GM19455 (cell line): ENCODE results near the gene HDGFL2.
"Not testable (repeated sequence)": the region's sequence is repeated elsewhere in the genome, so short reads cannot be mapped to it uniquely, and the experiment has no call there.

Experiments
- ATAC-seq: cut with Tn5 transposase; IDR thresholded peaks from one replicate; pipeline ENCODE4 v1.9.1; 2021; ENCODE audit not compliant: unreplicated experiment

The HDGFL2 gene

DNA sequence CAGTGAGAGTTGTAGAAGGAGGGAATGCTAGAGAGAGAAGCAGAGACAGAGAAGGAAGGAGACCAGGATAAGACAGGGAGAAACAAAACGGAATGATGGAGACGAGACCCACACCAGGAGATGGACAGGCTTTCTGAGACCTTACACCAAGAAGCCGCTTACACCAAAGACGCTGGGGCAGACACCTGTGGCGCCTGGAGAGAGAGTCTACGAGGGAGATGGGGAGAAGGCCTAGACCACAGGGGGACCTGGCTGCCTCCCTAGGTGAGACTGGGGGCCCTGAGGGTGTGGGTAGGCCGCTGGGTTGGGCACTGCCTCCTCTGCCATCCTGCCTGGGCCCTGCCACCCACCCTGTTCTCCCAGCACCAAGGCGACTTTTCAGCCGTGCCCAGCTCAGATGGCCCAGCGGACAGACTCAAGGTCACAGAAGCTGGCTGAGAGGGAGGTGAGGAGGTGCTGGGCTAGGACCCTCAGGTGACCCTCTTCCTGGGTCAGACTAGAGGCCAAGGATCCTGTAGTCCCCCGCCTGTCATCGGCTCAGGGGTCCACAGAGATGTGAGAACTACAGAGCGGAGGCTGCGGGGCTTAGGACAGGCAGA, 57.9 kb downstream of the HDGFL2 start:
- ATAC-seq, result no peak

DNA sequence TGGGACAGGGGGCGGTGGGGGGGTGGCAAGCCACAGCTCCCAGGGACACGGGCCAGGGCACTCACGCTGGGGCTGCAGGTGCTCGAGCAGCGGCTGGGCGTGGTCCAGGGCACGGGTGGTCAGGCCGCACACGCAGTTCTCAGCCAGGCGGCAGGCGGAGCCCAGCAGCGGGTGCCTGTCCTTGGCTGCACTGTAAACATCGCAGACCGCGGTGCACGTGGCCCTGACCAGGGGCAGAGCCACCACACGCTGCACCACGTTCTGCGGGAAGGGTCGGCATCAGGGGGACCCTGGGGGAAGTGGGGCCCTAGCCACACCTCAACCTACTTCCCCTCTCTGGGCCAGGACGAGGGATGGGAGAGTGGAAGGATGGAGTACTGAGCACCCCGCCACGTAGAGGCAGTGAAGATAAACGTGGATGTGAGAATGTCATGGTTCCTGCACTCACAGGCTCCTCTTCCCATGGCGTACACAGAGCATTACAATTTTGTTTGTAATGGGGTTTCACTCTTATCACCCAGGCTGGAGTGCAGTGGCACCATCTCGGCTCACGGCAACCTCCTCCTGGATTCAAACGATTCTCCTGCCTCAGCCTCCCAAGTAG, 59.6 kb downstream of the HDGFL2 start:
- no peak for ATAC-seq

DNA sequence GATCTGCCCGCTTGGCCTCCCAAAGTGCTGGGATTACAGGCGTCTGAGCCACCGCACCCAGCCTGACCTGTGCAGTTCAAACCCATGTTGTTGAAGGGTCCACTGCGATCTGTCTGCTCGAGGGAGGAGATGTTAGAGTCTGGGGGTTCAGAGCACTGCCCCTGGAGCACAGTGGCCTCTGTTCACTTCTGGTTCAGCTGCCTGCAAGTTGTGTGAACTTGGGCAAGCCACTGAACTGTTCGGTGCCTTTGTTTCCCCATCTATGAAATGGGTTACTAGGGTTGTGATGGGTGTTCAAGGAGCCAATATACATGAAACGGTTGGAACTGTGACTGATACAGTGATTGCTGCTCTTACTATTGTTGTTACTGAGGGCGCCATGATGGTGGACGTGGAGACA, 61.2 kb downstream of the HDGFL2 start:
- no peak for ATAC-seq

DNA sequence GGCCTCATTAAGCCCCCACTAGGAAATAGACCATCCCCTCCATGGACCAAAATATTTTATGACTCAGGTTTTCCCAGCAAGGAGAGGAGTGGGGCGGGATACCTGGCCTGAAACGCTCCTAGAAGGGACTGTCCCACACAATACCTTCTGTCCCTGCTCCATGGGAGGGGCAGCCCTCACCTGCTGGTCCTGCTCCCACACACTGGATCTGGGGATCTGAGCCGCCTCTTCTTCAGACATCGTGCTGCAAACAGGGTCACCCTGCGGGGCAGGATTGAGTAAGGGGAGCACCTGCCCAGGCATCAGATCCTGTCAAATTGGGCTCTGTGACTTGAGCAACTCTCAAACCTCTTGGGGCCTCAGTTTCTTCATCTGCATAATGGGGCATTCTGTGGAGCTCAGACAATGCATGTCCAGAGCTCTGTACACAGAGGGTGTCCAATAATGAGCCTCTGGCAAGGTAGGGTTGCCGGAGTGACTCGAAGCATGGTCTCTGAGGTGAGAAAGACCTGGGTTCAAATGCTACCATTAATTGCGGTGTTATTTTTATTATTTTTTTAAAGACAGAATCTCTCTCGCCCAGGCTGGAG, 61.8 kb downstream of the HDGFL2 start:
- no peak for ATAC-seq

DNA sequence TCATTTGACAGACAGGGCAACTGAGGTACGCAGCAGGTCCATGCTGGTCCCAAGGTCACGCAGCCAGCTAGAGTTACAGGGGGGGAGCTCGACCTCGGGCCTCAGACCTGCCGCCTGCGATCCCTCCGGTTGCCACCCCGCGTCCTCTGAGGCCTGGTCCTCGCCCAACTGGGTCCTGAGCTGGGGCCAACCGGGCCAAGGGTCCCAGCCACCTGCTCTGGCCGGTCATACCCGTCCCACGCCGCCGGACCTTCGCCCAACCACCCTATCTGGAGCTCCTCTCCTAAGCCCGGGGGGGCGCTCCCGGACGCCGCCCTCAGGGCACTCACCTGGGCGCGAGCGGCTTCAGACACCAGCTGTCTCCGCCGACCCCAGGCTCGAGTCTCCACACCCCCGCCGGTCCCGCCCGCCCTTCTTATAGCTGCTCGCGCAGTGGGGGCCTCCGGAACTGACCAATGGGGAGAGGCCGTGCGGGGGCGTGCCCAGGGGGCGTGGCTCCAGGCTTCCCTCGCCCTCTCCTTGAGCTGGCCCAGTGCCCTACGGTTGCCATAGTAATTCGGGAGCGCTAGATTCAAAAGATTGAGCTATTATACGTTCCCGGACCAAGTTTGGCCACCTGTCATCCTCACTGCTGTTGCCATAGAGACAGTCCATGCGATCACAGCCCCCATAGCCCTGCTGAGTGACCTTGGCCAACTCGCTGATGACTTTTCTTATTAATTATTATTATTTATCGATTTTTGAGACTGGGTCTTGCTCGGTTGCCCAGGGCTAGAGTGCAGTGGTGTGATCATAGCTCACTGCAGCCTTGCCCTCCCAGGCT, 63.0 kb downstream of the HDGFL2 start, which contains the start of gene PLIN5:
TSS of gene PLIN5 (minus strand) at position 389 of the 823 bp plus-strand sequence. CDS start 1,150 bp downstream, outside the sequence.
- no peak for ATAC-seq

DNA sequence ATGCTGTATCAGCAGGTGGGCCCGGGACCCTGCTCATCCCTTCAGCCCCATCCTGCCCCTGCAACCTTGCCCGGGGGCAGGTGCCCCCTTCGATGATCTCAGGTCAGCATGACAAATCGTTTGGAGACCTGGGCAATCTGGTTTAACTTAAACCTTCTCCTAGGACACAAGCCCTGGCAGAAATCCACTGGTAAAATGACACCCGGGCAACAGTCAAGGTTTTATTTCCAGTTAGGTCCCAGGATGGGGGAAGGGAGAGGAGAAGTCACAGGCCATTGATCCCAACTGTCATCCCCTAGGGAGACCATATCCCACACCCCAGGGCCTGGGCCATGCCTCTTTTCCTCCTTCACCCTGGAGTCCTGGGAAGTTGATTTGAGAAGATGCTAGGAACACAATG, 64.7 kb downstream of the HDGFL2 start:
- ATAC-seq, result no peak

DNA sequence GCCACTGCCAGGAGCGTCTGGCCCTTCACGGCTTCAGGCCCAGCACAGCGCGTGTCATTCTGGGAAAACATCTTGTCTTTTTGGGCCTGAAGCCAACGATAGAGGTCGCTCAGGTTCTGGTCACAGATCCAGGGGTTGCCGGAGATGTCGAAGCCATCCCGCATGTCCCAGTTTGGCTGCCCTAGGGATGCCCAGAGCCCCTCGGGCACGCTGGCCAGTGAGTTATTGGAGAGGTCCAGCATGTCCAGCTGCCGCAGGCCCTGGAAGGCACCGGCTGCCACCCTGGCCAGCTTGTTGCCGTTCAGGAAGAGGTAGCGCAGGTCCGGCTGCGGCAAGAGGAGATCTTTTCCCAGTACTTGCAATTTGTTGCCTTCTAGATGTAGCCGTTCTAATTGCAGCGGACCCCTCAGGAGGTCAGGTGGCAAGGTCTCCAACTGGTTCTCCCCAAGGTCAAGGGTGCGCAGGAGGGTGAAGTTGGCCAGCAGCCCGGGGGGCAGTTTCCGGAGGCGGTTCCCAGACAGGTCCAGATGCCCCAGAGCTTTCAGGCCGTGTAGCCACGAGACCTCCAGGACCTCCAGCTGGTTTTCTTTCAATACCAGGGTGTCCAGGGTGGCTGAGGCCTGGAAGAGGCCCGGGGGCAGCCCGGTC, 66.0 kb downstream of the HDGFL2 start:
- no peak for ATAC-seq

DNA sequence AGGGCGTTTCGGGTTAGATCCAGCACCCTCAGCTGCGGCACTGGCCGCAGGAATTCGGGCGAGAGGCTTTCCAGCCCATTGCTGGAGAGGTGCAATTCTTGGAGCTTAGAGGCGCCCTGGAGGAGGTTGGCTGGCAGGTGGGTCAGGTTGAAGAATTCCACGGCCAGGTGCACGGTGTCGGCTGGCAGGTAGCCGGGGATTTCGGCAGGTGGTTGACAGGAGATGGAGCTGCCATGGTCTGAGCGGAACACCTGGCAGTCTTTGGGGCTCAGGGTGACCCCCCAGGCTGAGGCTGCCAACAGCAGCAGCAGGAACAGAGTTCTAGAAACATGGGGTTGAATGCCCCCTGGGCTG, 66.5 kb downstream of the HDGFL2 start:
- no peak for ATAC-seq

DNA sequence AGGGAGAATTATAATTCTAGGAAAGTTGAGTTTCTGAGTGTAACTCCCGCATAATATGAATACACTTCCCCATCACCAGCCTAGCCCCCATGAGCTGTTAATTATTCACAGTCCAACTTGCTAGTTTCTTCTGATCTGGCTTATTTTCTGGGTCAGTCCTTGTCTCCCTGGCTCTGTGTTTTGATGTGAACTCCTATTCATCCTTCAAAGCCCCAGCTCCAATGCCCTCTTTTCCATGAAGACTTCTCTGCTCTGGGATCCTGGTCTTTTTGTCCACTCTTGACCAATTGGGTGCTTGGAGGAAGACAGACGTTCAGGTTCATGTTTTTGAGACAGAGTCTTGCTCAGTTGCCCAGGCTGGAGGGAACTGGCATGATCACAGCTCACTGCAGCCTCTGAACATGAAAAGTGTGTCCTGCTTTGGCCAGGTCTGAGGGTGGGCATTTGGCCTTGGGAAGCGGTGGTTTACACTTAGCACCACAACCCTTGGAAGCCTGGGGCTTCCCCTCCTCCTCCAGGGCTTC, 67.1 kb downstream of the HDGFL2 start:
- no peak for ATAC-seq

DNA sequence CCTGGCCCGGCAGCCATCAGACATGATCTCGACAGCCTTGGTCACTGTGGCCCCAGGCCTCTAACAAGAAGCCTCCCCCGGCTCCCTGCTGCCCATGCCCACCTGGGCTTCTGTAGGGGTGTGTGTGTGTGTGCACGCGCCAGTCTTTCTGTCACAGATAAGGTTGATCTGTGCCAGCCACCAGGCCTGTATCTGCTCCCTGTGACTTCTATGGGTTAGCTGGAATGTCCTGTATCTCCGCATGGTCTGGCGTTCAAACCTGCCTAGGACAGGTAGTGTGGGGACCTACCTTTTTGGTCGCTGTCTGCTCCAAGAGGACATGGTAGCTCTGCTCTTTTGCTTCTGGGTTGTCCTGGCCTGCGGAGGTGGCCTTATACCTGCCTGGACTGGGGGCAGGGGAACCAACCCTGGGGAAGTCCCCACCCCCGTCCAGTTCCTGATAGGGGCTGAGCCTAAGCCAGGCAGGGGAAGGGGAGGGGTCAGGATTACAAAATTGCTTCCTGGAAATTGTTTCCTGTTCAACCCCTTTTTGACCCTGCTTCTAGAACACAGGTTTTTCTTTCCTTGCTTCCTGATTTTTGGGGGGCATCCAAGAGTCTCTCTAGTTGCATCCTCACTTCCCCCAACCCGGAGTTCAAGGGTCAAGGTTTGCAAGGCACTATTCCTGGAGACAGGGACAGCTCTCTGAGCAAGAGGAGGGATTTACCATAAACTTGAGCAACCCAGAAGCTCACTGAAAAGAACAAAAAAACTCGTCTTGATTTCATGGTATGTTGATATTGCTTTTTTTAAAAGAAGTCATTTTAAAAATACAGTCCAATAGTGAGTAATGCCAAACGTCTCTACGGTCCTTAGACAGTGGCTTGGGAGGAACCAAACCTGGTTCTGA, 67.8 kb downstream of the HDGFL2 start, which contains the start of gene LRG1:
TSS of gene LRG1 (minus strand) at position 344 of the 889 bp plus-strand sequence. CDS start at position 321, 23 bp downstream.
- no peak for ATAC-seq

DNA sequence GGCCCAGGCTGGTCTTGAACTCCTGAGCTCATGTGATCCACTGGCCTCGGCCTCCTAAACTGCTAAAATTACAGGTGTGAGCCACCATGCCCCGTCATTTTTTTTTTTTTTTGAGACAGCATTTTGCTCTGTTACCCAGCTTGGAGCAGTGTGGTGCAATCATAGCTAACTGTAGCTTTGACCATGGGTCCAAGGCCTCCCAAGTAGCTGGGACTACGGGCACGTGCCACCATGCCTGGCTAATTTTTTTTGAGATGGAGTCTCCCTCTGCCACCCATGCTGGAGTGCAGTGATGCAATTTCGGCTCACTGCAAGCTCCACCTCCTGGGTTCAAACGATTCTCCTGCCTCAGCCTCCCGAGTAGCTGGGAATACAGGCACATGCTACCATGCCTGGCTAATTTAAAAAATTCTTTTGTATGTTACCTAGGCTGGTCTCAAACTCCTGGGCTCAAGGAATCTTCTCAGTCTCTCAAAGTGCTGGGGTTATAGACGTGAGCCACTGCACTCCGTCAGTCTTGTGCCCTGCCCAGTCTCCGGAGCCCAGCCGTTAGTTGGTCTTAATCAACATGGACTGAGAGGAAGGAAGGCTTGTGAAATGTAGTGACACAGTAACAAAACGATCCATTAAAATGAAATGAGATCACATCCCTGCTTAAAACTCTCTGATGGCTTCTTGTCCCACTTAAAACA, 69.2 kb downstream of the HDGFL2 start:
- ATAC-seq, result no peak

DNA sequence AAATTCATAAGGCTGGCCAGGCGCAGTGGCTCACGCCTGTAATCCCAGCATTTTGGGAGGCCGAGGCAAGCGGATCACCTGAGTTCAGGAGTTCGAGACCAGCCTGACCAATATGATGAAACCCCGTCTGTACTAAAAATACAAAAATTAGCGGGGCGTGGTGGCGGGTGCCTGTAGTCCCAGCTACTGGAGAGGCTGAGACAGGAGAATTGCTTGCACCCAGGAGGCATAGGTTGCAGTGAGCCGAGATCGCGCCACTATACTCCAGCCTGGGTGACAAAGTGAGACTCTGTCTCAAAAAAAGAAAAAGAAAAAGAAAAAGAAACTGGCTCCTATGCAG, 69.7 kb downstream of the HDGFL2 start:
- ATAC-seq, result not testable (repeated sequence)

DNA sequence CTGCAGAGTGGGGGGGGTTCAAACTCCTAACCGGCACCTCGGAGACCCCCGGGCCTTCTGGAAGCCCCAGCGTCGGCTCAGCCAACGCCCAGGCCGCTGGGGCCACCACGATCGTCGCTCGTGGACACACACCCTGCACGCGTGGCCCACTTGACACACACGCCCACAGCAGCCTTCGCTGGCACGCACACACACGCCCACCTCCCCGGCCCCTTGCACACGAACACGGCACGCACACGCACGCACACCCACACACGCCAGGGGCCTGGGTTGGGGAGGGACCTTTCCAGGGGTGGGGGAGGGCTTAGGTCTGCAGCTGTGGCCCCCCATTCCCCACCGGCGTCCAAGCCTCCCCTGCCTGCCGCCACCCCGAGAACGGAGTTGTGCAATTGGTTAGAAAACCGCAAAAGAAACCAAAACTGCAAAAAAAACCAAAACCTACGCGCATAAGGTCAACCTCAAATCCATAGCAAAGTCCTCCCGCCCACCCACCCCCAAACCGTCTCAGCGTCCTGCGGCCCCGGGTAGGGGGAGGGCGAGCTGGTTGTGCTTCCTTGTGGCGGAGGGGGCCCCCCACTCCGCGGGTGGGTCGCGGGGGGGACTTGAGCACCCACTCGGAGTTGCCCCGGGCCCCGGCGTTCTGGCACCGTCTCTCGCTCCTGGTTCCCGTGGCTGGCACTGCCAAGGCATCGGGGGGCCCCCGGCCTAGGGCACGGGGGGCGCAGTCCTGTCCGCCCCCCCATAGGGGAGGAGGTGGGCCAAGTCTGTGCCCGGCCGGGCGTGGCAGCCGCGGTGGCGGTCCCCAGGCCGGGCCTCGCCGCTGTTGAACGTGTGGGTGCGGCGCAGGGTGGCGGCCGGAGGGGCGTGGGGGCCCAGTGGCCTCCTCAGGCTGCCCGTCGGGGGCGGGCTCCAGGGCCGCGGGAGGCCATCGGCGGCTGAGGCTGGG, 71.1 kb downstream of the HDGFL2 start:
- ATAC-seq, result no peak

DNA sequence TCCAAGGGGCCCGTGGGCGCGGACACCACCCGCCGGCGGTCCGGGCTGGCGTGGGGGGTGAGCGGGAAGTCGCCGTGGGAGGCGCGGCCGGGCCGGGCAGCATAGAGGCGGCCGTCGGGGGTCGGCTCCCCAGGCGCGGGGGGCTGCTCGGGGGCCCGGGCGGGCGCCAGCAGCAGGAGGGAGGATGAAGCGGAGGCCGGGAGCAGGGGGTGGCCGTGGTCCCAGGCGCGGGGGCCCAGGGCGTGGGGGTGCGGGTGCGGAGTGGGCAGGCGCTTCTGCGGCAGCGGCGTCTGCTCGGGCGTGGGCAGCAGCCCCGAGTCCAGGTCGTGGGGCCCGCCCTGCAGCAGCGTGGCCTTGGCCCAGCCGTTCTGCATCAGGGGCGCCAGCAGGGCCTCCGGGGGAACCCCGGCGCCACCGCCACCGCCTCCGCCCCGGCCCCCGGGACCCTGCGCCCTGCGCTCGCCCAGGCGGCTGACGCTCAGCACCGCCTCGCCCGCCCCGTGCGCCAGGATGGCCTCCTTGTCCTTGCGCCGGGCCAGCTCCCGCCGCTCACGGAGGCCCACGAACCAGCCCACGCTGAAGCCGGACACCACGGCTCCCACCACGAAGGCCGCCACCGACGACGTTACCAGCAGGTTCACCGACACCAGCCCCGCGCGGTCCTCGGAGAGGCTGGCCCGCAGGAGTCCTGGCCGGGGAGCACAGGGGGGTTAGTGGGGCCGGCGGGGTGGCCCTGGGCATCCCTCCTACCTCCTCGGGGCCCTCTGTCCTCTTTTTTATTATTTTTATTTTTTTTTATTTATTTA, 71.9 kb downstream of the HDGFL2 start:
- no peak for ATAC-seq

DNA sequence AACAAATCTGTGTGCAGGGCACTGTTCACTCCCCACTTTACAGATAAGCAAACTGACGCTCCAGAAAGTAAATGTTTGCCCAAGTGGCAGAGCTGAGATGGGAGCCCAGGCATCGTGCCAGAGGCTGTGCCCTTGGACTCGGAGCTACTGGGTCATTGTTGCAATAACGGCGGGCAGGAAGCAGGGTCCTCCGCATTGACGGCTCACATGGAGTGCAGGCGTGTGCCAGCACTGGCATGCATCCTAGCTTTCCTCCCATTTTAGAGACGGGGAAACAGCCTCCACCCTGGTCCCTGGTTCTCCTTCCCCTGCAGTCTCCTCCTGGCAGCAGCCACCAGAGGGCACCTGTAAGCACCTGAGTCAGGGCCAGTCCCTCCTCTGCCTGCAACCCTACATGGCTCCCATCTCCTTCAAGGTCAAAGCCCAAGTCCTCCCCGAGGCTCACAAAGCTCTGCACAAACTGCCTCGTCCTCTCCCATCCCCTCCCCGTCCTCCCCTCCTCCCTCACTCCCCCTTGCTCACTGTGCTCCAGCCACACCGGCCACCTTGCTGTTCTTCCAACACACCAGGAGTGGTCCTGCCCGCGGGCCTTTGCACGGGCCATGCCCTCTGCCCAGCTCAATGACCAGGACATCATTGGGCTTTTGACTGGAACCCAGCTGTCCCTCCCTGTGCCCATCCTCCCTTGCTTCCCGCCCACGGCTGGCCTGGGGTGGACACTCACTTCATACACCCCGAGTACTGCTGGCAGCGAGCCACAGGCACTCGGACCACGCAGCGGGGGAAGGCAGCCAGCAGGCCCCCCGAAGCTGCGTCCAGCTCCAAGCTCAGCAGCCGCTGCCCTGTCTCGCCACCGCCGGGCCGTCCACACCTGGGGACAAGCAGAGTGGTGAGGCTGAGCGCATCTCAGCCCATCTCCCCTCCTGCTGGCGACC, 75.5 kb downstream of the HDGFL2 start:
- ATAC-seq, result no peak

DNA sequence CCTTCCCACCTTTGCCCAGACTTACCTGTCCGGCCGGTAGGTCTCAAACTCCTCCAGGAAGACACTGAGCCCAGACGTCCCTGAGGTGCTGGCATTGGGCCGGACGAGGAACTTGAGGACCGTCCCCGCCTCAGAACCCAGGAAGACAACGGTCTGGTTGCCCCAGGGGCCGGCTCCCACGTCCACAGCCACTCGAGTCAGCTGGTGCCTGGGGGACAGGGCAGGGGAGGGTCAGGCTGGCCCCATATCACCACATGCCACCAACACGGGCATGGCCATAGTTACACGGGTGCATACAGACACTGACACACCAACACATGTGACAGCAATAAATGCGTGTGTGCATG, 76.1 kb downstream of the HDGFL2 start:
- no peak for ATAC-seq

DNA sequence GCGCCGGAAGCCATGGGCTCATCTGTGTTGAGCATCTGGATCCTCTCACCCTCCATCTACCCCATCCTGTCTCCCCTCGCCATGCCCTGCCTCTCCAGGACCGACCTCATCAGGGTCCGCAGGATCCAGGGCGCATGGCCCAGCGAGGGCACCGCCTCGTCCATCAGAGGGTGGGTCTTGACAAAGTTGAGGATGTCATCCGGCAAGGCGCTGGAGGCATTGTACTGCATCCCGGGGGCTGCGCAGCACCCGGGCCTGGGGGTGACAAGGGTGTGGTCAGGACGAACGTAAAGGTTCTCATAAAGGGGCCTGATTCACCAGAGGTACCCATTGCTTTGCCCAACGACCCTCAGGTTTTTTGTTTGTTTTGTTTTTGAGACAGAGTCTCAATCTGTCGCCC, 77.9 kb downstream of the HDGFL2 start:
- ATAC-seq, result no peak
